Endothelial cell of umbilical vein (primary cell): Measurements from ENCODE around the gene FREM1.

Source experiments
- EZH2 ChIP-seq: IDR thresholded peaks from 2 replicates; pipeline ENCODE4 v1.6.1; 2012; ENCODE audit warnings: borderline replicate concordance, low read depth, mild to moderate bottlenecking, moderate library complexity, low read length, inconsistent platforms; ENCODE audit not compliant: severe bottlenecking
- POLR2A ChIP-seq: IDR thresholded peaks from 2 replicates; pipeline ENCODE4 v1.6.1; 2012; ENCODE audit warnings: low read depth, mild to moderate bottlenecking, control low read depth, low read length
- POLR2AphosphoS5 ChIP-seq: IDR thresholded peaks from 2 replicates; pipeline ENCODE4 v1.6.1; 2012; ENCODE audit warnings: low read depth, mild to moderate bottlenecking, control low read depth, low read length, moderate library complexity; ENCODE audit not compliant: insufficient read depth
- TF ChIP-seq, protein P1 (sequence below): IDR thresholded peaks from 2 replicates; pipeline ENCODE4 v1.6.1; 2011; ENCODE audit not compliant: insufficient read depth, insufficient read length
- TF ChIP-seq, protein P2 (sequence below), 2 donors: IDR thresholded peaks; 1 replicate in 1 of 2; 2 replicates in 1 of 2; pipeline ENCODE4 v1.5.1; 2011; ENCODE audit warnings: low read length in 2 of 2, mild to moderate bottlenecking in 2 of 2, moderate library complexity in 2 of 2, control low read depth in 1 of 2, inconsistent platforms in 1 of 2, low read depth in 1 of 2; ENCODE audit not compliant: insufficient read depth in 1 of 2; ENCODE audit errors: extremely low read depth in 1 of 2

DNA sequence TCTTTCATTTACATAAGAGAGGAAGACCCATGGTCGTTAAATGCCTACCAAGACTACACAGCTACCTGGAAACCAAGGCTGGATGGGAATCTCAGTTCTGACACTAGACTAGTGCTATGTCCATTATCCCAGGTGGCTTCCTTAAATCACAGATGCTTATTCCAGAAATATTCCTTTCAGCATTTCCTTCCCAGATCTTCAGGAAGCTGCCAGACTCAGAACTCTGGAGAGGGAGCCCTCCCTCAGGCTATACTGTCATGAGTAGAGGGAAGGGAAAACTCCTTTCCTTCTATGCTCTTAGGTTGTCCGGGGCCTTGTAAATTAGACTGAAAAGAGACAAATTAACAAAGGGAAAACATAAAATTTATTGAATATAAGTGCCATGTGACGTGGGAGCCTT, 20.8 kb downstream of the FREM1 start:
- TF ChIP-seq, protein P1, sequence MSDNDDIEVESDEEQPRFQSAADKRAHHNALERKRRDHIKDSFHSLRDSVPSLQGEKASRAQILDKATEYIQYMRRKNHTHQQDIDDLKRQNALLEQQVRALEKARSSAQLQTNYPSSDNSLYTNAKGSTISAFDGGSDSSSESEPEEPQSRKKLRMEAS: no peak
- TF ChIP-seq, protein P2, sequence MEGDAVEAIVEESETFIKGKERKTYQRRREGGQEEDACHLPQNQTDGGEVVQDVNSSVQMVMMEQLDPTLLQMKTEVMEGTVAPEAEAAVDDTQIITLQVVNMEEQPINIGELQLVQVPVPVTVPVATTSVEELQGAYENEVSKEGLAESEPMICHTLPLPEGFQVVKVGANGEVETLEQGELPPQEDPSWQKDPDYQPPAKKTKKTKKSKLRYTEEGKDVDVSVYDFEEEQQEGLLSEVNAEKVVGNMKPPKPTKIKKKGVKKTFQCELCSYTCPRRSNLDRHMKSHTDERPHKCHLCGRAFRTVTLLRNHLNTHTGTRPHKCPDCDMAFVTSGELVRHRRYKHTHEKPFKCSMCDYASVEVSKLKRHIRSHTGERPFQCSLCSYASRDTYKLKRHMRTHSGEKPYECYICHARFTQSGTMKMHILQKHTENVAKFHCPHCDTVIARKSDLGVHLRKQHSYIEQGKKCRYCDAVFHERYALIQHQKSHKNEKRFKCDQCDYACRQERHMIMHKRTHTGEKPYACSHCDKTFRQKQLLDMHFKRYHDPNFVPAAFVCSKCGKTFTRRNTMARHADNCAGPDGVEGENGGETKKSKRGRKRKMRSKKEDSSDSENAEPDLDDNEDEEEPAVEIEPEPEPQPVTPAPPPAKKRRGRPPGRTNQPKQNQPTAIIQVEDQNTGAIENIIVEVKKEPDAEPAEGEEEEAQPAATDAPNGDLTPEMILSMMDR (IDR thresholded peaks at IDR 0.05; ENCODE audit: extremely low read depth in 1 of 2, insufficient read depth in 1 of 2, low read depth in 1 of 2, low read length in 2 of 2): no peak
- TF ChIP-seq POLR2A: no peak
- no peak for TF ChIP-seq POLR2AphosphoS5
- TF ChIP-seq EZH2: no peak
